Measurements from ENCODE around the gene HK1. TPM values are rescaled to one million over a fixed set of nuclear protein-coding genes. Genes with fewer than 3 reads are reported as not detected.

HK1 gene
- total and polyA plus RNA-seq, 11 donors, result 83.0 to 310 (median 227) TPM

DNA sequence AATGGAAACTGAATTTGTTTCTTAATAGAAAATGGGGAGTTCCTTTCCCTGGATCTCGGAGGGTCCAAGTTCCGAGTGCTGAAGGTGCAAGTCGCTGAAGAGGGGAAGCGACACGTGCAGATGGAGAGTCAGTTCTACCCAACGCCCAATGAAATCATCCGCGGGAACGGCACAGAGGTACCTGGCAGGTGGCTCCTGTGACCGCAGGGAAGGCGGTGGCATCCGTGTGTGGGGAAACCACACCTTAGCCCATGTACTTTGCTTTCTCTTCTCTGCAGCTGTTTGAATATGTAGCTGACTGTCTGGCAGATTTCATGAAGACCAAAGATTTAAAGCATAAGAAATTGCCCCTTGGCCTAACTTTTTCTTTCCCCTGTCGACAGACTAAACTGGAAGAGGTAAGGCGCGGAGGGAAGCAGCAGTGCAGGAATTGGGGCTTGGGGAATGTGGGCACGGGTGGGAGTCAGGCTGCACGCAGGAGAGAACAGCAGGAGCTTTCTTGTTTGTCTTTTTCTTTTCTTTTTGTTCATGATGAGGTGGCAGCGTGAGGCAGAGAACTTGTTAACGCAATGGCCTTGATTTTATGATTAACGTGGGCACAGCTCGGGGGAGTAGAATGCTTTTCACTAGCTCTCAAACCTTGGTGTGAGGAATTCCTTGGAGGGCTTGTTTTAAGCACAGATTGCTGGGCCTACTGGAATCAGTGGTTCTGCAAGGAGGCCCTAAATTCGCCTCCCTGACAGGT, 45.4 kb upstream of the HK1 start:
- no peaks in the 10 kb centered on the region for H3K27me3 ChIP-seq
- H3K4me3 ChIP-seq, result no peak overlapping the region
- H3K27ac ChIP-seq, result no peak overlapping the region
- H3K9me3 ChIP-seq, result no peaks in the 10 kb centered on the region
- WGBS, 4 donors, result 78 to 92% (median 87%) methylated on average over 22 of the region's 22 CpGs
- H3K4me1 ChIP-seq, result peaks cover 0 to 22% (median 3%) of the 10 kb centered on the region in 12 donors
- H3K36me3 ChIP-seq, result no peaks in the 10 kb centered on the region
- ATAC-seq (no peak), DNase-seq (no peak)
- TF ChIP-seq, protein P1, sequence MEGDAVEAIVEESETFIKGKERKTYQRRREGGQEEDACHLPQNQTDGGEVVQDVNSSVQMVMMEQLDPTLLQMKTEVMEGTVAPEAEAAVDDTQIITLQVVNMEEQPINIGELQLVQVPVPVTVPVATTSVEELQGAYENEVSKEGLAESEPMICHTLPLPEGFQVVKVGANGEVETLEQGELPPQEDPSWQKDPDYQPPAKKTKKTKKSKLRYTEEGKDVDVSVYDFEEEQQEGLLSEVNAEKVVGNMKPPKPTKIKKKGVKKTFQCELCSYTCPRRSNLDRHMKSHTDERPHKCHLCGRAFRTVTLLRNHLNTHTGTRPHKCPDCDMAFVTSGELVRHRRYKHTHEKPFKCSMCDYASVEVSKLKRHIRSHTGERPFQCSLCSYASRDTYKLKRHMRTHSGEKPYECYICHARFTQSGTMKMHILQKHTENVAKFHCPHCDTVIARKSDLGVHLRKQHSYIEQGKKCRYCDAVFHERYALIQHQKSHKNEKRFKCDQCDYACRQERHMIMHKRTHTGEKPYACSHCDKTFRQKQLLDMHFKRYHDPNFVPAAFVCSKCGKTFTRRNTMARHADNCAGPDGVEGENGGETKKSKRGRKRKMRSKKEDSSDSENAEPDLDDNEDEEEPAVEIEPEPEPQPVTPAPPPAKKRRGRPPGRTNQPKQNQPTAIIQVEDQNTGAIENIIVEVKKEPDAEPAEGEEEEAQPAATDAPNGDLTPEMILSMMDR (IDR thresholded peaks at IDR 0.05), result no peak
- TF ChIP-seq POLR2A (IDR thresholded peaks at IDR 0.05), result no peak
- intact Hi-C loops (cut with DNase I), result loop anchor here in 6 of 10 donors (10.0 kb wide), 2 partner anchors 272 to 402 kb away; partner anchors contain the start of gene FAM241B (in 2 of the 6)

DNA sequence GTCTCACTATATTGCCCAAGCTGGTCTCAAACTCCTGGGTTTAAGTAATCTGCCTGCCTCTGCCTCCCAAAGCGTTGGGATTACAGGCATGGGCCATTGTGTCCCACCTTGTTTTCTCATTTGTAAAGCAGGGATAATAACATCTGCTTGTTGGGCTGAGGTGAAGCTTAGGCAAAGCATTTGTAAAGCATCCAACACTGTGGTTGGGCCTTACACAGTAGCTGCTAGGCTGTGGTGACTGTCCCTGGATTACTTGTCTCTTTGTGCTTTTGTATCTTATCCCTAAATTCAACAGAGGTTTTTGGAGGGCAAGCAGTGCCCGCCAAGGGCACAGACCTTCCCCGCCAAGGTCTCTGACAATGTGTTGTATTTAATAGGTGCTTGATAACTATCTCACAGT, 43.8 kb upstream of the HK1 start:
- TF ChIP-seq, protein P1 (IDR thresholded peaks at IDR 0.05), result no peak
- no peak for TF ChIP-seq POLR2A (IDR thresholded peaks at IDR 0.05)
- DNase-seq (no peak), ATAC-seq (no peak)
- Histone ChIP-seq H3K9me3 (no peaks in the 10 kb centered on the region), H3K27ac (no peak overlapping the region), H3K4me3 (no peak overlapping the region), H3K36me3 (no peaks in the 10 kb centered on the region), H3K4me1 (peaks cover 0 to 13% (median 3%) of the 10 kb centered on the region in 12 donors), H3K27me3 (no peaks in the 10 kb centered on the region)
- intact Hi-C loops (cut with DNase I), result loop anchor here in 6 of 10 donors (10.0 kb wide), 2 partner anchors 270 to 400 kb away; partner anchors contain the start of gene FAM241B (in 2 of the 6)
- 94 to 97% (median 95%) methylated on average over 3 of the region's 3 CpGs for WGBS, 4 donors

DNA sequence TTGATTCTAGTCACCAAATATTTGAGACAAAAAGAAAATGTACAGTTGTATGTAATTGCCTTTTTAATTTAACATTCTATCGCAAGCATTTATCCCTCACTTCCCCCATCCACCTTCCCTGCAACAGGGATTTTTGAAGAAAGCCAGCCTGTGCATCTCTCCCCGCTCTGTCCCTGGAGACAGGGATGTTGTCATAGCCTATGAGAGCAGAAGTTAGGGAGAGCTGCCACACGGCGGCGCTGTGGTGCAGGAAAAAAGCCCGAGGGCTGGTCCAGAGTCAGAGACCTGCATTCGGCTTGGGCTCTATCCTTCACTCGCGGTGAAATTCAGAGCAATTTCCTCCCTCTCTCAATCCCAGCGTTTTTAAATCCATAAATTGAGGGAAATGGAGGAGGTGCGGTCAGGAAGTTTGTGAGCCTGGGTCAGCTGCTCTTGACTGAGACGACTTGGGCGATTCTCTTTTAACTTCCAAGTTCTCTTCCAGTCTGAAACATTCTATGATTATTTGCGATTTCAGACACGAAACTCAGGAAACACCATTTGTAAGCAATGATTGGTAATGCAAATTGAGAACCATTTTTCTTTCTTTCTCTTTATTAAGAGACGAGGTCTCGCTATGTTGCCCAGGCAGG, 40.7 kb upstream of the HK1 start:
- DNase-seq (peak; percentile 82 to 92 (median 86)), ATAC-seq (peak; percentile 92 to 99 (median 98))
- no peak for TF ChIP-seq POLR2A (IDR thresholded peaks at IDR 0.05)
- TF ChIP-seq, protein P1 (IDR thresholded peaks at IDR 0.05), result peak; percentile 80 to 96 (median 92)
- Histone ChIP-seq H3K4me3 (peak overlapping the region in 1 of 12 donors; percentile 16), H3K4me1 (peaks cover 0 to 10% (median 3%) of the 10 kb centered on the region in 12 donors), H3K36me3 (no peaks in the 10 kb centered on the region), H3K27me3 (no peaks in the 10 kb centered on the region), H3K27ac (no peak overlapping the region), H3K9me3 (no peaks in the 10 kb centered on the region)
- WGBS, 4 donors, result 18 to 24% (median 23%) methylated on average over 17 of the region's 17 CpGs
- intact Hi-C loops (cut with DNase I), result loop anchor here (1.0 to 10.0 kb wide), 10 partner anchors 80 to 397 kb away; partner anchors contain the start of gene FAM241B (in 2 of the 10)

DNA sequence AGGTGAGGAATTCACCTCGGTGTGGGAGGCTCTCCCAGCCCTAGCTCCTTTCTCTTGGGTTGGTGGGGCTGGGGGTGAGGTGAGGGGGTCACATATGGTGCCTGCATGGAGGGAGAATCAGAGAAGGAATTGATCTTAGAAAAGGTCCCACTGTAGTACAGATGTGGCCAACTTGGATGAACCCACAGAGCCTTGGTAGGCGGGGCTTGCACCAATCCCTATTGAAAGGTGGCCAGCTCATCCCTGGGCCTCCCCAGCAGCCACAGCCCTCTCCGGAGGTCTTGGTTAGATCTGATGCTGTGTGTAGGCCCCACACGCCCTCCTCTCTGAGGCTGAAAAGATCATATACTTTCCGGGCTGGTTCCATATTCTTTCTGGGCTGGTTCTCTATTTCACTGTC, 39.2 kb upstream of the HK1 start:
- ATAC-seq, result no peak
- TF ChIP-seq POLR2A (IDR thresholded peaks at IDR 0.05), result no peak
- TF ChIP-seq, protein P1 (IDR thresholded peaks at IDR 0.05), result no peak
- DNase-seq, result no peak
- Histone ChIP-seq H3K27ac (no peak overlapping the region), H3K9me3 (no peaks in the 10 kb centered on the region), H3K36me3 (no peaks in the 10 kb centered on the region), H3K27me3 (no peaks in the 10 kb centered on the region), H3K4me1 (peaks cover 0 to 10% (median 3%) of the 10 kb centered on the region in 12 donors), H3K4me3 (no peak overlapping the region)
- WGBS, 4 donors, result 85 to 94% (median 90%) methylated on average over 5 of the region's 5 CpGs
- intact Hi-C loops (cut with DNase I), result loop anchor here in 9 of 10 donors (2.0 to 10.0 kb wide), 9 partner anchors 78 to 396 kb away; partner anchors contain the start of gene FAM241B (in 2 of the 9)
